Measurements from ENCODE around the gene P4HA2.

- TF ChIP-seq POLR2A (IDR thresholded peaks at IDR 0.05) (no peak), CTCF (IDR thresholded peaks at IDR 0.05) (no peak)
These were observed 49.6 kb upstream of the P4HA2 start for GRCh38 chr5:132277256-132277655.

Measured in Peyer's patch (tissue), 4 donors.